ENCODE measurements around the gene OPCML. TPM values are rescaled to one million over a fixed set of nuclear protein-coding genes. Genes with fewer than 3 reads are reported as not detected.

The OPCML gene
- total RNA-seq, 1 donor from 2014 or later, result 0.09 TPM

DNA sequence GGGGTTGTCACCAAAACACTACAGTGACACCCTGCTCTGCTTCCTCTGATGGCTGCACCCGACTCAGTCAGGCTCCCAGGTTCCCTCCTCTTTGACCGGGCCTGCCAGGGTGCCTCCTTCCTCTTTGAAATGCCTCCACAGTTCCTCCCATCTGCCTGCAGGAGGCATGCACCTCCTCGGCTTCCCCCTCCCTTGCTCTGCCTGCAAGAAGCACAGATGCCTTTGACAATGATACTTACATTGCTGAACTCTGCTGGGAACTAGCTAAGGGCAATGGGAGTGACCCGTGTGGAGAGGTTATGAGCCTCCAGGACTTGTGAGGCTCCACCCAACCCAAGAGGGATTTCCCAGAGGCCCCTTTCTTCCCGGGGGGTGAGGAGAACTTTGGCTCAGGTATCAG, 674.1 kb downstream of the OPCML start:
- DNase-seq (ENCODE audit: low spot score), result no peak

DNA sequence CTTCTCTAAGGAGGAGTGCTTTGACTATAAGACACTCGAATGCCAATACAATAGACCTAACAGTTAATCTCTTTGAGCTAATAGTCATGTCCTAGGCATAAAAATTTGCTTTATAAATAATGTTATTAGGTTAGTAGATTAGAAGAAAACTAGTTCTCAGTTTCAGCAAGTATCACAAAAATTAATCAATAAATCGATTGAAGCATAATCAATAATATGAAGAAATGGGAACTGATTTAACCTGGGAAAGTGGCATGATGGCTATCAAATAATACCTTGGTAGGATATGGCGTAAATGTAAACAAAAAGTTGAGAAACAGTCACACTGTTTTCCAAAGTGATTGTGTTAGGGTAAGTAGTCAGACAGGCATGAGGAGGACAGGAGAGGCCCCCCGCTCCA, 676.3 kb downstream of the OPCML start:
- DNase-seq (ENCODE audit: low spot score), result no peak

DNA sequence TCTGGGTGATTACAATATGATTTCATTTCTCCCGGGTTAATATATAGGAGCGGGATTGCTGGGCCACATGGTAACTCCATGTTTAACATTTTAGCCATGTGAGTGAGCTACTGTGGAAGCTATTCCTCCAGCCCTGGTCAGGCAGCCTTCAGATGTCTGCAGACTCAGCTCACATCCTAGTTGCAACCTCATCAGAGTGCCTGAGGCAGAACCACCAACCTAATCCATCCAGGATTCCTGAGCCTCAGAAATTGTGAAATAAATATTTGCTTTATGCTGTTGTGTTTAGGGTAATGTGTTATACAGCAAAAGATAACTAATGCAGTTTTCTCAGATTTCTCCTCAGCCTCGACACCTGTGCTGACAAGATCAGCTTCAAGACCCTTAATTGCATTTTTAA, 676.8 kb downstream of the OPCML start:
- no peak for DNase-seq (ENCODE audit: low spot score)

DNA sequence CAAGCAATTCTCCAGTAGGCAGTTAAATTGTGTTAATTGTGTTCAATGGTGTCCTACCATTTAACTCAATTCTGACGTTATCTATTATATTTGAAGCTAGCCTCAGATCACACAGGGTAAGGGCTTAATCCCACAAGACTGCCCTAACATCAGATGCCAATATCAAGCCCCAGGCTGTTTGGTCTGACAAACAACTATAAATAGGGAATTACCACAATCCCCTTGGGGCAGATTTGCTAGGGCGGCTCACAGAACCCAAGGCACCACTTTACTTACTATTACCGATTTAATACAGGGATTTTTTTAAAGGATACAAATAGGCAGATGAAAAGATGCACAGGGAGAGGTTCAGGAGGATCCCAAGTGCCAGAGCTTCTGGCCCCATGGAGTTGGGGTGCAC, 678.4 kb downstream of the OPCML start:
- no peak for DNase-seq (ENCODE audit: low spot score)

DNA sequence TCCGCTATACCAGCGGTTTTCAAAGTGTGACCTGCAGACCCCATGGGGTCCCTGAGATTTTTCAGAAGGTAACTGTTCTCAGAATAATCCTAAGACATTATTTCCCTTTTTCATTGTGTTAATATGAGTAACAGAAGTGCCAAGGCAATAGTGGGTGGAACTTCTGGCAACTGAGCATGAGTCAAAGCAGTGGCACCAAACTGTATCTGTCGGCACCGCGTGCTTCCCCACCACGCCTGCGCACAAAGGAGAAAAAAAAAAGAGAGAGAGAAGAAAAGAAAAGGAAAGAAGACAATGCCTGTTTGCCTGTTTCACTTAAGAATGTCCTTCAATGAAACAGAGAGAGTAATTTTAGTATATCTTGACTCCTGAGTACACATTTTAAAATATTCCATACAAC, 679.9 kb downstream of the OPCML start:
- DNase-seq (ENCODE audit: low spot score), result no peak

DNA sequence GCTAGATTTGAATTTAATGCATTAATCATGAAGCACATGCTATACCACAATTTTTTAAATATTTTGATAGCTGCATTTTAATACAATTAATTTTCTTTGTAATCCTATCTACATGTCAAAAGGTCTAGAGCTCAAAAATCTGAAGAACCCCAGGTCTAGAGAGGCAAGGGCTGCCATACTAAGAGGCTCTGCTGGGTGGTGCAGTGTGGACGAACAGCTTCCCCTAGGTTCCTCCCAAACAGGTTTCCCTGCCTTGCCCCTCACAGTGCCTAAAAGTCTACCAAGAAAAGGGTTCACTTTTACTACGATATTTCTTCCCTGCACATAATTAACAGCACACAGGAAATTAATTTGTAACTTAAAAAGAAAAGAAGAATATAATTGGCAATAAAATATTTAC, 681.1 kb downstream of the OPCML start:
- DNase-seq (ENCODE audit: low spot score), result no peak

DNA sequence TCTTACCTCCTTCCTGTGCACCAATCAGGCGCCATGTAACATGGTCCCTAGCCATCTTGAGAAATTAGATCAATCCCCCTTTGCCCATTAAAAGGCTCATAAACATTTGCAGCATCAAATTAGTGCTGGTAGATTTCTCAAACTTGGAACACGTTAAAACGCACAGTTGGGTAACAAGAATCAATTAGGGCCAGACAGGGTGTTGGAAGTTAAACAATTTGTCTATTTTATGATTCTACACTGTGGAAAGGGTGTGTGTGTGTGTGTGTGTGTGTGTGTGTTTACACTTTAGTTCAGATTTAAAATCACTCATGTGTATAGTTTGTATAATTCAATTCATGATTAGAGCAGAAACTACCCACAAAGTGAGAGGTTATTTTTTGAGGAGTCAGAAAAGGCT, 682.0 kb downstream of the OPCML start:
- no peak for DNase-seq (ENCODE audit: low spot score)

DNA sequence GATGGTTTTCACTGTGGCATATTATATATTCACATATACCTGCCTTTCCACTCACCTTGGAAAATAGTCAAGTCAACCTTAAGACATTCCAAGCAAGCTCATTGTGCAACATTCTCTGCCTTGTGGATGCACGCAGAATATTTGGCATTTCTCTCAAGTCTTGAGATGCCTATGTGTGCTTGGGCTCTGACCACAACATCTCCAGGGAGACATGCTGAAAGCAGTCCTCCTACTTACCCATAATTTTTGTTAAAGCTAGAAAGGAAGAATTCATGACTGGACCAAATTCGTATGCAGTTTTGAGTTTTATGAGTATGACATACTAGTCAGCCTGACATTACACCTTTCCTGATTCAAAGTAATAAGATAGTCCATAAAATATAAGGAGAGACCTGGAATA, 684.0 kb downstream of the OPCML start:
- DNase-seq (ENCODE audit: low spot score), result no peak

DNA sequence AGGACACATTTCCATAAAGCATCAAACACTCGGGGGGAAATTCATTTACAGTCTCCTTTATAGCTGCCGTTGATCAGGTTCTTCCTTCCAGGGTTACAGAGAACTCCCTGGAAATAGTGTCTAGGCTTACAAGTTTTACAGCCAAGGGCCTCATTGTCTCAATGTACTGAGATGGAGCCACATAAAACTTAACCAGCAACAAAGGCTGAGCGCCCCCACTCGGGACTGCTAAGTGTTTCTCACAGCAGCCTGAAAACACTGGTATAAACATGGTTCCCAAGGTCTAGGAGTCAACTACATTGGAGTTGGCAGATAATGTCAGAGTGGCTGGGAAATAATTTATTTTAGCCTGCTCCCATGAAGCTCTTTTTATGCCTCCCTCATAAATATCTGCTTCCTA, 686.2 kb downstream of the OPCML start:
- DNase-seq (ENCODE audit: low spot score), result no peak

DNA sequence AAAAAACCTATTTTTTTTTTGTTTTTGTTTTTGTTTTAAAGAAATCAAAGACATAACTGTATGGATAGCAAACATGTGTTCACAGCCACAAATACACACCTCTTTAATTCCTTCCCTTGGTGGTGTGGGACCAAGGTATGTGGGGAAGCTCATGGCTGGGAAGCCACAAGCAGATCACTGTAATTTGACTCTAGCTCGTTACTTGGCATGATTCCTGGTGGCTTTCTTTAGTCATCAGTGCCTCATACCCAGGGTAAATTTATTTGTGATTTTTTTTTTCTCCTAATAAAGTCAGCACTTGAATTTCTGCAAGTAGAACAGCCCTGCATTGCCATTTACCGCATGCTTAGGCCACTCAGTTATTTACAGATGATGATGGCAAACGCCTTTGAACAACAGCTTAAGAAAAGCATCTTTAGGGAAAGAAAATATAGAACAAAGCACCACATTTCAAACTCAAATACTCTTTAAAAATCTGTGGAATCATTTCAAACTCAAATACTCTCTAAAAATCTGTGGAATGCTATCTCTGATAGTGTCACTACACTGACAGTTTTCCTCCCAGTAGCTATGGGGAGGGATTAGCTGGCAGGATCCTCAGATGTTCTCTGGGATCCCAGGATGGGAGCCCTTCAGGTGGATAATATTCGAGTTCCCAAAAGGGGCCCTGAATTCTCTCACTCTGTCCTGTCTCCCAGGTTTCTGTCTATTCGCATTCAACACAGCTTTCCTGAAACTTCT, 687.2 kb downstream of the OPCML start:
- no peak for DNase-seq (ENCODE audit: low spot score)

DNA sequence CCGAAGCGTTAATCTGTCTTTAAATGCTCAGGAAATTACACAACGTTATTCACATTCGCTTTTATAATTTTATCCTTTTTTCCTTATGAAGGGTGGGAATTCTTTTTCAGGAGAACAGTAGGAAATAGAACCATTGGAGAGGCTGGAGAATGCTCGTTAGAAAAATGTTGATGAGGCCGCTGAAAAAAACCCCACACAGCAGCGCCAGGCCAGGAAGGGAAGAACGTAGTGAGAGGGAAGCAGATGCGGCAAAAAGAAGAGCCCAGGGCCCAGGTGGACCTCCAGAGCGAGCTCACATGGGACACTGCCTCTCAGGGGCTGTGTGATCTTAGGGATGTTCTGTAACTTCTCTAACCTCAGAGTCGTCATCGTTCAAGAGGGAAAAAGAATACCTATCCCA, 691.6 kb downstream of the OPCML start:
- DNase-seq (ENCODE audit: low spot score), result no peak

DNA sequence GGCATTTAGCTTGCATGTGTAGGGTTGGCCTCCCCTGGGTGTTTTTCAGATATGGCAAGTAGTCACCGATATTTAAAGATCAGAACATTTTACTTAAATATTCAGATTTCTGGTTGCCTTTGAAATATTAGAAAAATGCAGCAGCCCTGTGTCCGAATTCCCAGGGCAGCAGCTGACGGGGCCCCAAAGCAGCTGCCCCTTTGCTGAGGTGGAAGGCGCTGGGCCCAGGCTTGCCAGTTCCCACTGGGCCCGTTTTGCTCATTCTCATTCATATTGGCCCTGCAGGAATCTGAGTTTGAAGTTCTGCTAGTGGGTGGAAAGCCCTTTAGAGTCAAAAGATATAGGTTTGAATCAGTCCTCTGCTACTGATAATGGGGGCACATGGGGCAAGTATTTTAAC, 692.1 kb downstream of the OPCML start:
- DNase-seq (ENCODE audit: low spot score), result no peak

DNA sequence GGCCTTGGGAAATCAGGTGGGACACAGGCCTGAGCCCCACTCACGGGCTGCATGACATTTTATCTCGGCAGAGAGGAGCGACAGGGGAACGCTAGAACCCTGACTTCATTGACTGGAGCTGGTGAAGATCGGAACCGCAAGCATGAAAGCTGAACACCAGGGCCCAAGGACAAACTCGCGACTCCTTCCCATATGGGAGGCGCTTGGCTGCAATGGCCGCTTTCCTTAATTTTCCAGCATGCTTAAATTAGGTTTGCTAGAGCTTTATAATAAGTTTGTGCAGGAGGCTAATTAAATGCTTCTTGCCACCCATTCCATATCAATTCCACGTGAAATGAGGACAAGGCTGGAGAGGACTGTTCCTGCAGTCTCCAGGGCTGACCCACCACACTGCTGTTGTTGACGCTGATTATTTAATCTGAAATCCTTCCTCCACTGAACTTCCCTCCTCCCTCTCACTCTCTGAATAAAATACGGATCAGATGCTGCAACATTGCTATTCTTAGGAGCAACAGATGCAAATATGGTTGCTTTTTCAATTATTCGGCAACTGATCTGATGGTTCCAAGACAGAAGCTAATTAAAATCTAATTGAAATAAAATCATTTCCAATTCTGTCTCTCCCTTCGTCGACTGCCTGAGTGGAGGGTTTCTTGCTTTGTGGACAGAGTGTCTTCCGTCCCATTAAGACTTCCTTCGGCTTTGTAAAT, 692.9 kb downstream of the OPCML start:
- DNase-seq (ENCODE audit: low spot score), result no peak

DNA sequence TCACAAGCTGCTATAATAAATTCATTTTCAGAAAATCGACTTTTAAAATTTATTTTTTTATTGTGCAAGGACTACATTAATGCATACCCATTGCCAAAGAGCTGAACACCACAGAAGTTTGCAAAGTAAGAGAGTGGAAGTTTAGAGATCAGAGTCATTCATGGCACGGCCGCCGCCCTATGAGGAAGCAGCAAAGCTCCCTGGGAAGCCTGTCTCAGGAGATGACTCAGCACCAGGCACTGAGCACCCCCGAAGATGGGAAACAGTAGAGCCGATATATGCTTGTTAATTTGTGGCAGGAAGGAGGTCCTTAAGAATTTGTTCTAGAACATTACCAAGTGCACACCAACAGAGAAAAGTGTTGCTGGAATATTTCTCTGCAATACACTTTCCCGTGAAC, 693.7 kb downstream of the OPCML start:
- no peak for DNase-seq (ENCODE audit: low spot score)

DNA sequence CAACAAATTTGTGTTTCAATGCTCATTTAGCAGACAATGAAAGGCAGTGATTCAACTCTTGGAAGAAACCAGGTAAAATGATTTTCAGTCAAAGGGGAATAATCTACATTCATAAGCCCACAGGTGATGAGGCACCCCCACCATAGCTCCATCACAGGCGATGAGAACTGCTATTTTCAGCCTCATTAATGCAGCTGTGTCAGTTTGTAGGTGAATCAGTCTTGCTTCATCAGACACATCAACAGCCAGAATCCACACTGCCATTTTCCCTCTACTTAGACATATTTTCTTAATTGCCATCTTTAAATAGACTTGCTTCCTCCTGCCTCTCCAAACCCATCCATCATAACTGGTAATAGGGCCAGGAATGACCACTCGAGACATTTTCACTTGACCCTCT, 701.0 kb downstream of the OPCML start:
- no peak for DNase-seq (ENCODE audit: low spot score)

DNA sequence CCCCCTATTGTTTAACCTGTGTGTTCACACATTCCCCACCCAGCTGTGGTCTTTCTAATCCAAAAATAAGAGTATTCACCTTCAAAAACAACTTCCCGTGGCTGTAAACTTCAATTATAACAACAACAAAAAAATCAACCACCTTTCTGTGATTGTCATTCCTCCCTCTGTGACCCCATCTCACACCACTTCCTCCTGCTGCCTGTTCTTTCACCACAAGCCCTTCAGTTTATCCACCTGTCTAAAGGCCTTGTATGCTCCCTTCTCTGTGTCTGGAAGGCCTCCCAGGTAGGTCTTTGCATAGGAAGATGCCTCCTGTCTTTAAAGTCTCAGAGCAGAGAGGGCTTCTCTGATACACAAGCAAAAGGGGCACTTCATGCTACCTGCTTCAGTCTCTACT, 707.7 kb downstream of the OPCML start:
- no peak for DNase-seq (ENCODE audit: low spot score)

DNA sequence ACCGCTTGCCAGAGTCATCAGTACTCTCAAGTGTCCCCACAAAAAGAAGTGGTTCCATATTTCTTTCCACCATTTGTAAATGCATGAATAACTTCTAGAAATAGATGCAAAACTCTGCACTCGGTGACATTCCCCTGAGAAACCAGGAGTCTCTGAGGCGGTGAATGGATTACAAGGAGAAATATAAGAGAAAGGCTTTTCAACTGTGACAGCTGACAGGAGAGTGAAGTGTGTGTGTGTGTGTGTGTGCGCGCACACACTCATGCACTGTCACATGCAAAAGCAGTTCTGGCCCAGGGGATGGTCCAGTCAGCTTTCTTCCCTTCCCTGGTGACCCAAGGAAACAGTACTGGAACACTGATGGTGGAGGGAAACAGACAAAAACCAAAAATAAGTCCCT, 710.0 kb downstream of the OPCML start:
- DNase-seq (ENCODE audit: low spot score), result no peak

DNA sequence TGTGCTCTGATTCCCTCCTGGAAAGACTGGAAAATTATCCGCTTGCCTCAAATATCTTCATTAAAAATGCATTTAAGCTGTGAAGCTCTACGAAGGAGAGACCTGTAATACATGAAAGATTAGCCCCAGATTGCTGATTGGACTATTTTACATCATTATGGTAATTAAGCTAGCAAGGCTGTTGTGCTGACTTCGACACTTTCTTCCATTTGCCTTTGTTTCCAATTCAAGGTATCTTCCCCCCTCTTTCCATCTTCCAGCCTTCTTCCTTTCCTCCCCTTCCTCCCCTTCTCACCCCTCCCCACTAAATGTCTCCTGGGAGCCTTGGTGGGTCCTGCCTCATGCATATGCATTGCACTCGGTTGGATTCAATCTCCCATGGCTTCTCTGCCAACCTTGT, 710.8 kb downstream of the OPCML start:
- no peak for DNase-seq (ENCODE audit: low spot score)

DNA sequence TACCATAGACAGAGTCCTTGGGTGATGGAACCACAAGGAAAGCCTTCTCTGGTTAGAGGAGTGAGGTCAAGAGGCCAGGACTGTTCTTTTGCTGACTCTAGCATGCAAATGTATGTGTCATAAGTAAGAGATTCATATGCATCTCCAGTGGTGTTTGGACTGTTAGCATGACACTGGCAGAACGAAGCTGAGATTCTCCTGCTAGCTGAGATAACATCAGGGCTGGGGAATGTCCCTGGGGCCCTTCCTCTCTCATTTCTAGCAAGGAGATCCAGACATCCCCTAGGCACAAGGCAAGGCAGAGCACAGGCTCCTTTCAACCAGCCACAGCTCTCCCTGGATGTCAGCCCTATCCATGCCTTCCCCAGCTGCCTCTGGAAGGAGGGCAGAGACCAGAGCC, 711.3 kb downstream of the OPCML start:
- DNase-seq (ENCODE audit: low spot score), result no peak

DNA sequence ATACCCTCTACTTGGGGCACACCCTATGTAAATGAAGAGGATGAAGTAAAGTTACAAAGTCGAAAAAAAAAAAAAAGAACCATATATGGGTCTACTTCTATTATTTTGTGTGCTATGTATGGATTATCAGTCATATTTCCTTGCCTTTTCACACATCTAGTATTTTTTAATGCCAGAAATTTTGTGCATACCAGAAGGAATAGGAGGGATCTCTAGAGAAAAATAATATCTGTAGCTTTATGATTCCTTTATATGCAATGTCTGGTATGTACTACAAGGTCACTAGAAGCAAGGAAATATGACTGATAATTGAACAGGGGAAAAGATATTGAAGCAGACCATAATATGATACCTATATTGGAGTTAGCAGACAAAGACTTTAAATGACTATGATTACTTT, 713.4 kb downstream of the OPCML start:
- no peak for DNase-seq (ENCODE audit: low spot score)

DNA sequence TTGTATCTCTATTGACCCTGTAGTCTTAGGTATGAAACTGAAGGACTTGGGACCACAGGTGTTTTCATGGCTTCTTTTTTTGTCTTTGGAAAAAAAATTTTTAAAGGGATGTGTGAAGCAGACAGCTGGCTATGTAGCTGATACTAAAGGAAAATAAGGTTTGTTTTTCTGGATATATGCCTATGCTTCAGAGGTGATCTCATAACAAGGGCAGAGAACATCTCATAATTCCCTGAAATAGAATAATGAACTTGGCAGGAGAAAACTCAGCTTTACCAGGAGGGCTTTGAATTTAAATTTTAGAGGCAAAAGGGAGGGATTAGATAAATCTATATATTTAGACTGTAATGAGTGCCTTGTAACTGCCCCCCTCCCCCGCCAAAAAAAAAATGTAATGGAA, 714.9 kb downstream of the OPCML start:
- DNase-seq (ENCODE audit: low spot score), result no peak

DNA sequence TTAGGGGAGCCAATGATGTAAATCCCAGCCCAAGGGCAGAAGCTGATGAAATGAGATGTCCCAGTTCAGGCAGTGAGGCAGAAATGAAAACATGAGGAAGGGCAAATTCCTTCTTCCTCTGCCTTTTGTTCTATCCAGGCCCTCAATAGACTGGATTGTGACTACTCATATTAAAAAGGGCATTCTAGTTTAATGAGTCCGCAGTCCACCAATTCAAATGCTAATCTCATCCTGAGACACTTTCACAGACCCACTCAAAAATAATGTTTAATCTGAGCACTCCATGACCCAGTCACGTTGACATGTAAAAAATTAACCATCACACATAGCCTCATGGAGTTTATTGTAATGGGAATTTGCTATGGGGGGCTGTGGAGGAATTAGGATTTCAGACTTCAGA, 717.9 kb downstream of the OPCML start:
- no peak for DNase-seq (ENCODE audit: low spot score)

DNA sequence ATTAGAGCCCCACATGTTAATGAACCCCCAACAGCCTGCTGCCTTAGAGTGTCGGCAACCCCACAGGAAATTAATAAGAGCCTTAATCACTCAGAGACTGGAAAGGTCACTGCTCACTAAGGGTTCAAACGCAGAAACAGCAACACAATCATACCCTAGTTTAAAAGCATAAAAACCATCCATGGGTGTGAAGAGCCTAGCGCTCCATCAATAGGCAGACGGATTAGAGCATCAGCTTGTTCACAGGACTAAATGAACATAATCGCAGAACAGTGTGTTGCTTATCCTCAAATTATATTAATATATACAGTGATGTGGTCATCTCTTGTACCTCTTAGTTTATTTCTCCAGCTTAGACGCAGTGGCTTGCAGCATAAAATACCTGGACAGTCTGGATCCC, 720.7 kb downstream of the OPCML start:
- DNase-seq (ENCODE audit: low spot score), result no peak

DNA sequence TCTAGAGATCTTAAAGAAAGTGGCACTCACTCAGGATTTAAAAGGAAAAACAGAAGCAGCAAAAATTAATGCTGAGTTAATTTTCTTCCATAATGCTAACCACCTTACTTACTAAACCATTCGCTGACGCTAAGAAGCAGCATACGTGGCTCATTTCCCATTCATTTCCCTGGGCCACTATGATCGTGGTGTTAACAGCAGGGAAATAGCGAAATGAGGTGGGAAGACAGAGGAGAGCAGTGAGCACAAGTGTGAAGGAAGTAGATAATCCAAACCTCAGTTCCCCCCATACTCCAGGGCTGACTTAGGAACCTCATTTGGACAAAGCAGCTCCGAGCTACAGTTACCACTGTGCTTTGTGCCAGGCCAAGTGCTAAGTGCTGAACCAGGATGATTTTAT, 723.2 kb downstream of the OPCML start:
- no peak for DNase-seq (ENCODE audit: low spot score)

Measured in mucosa of gallbladder (tissue), 1 donor.